ENCODE measurements around the gene KIF17.

KIF17 gene

GRCh38 chr1:20696397-20697333 is 21.1 kb downstream of the KIF17 start:
- H3K27me3 ChIP-seq (ENCODE audit: control insufficient read depth, insufficient read depth, low read length) = no peaks in the 10 kb centered on the region
- no peaks in the 10 kb centered on the region for H3K9me3 ChIP-seq (ENCODE audit: control insufficient read depth, low read depth, low read length)
- peak overlapping the region; percentile 74 for H3K4me3 ChIP-seq (ENCODE audit: low read length)
- no peaks in the 10 kb centered on the region for H3K36me3 ChIP-seq (ENCODE audit: control insufficient read depth, low read depth, low read length)
- H3K27ac ChIP-seq (ENCODE audit: low read length) = no peak overlapping the region
- no peaks in the 10 kb centered on the region for H3K4me1 ChIP-seq (ENCODE audit: control insufficient read depth, low read depth, low read length)
- peak overlapping the region; percentile 49 for H3K9ac ChIP-seq (ENCODE audit: low read length)

DNA sequence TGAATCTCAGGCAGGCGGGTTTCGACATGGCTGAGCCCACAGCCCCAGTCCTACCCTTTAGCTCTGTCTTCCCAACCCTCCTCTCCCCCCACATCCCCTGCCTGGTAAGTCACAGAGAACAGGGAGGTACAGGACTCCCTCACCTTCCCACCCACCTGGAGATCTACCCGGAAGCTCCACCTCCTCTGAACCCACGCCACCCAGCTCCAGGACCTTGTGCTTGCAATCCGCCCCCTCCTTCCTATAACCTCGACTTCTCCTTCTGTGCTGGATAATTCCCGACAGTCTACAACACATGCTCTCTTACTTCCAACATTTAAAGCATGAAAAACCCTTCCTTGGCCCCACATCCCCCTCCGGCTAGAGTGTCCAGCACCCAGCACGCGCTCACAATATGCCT is 22.3 kb downstream of the KIF17 start:
- H3K36me3 ChIP-seq (ENCODE audit: control insufficient read depth, low read depth, low read length) = no peaks in the 10 kb centered on the region
- H3K9ac ChIP-seq (ENCODE audit: low read length) = no peak overlapping the region

DNA sequence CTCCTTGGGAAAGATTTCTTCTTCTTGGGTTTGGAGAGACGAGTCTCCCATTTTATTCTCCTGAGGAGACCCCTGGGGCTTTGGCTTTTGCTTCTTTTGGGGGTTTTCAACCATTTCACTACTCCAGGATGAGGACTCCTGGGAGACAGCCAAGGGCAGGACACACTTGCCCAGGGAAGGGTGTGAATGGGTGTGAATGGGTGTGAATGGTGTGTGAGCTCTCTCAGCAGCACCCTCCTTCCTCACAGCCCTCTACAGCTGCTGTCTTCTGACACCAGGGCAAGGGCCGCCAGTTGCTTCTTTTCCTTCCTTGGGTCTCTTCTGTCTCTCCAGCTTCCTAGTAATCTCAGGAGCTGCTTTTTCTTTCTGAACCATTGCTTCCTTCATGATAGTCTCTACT is 24.2 kb downstream of the KIF17 start:
- Histone ChIP-seq H3K4me3 (ENCODE audit: low read length) (no peak overlapping the region), H3K9ac (ENCODE audit: low read length) (no peak overlapping the region), H3K27me3 (ENCODE audit: control insufficient read depth, insufficient read depth, low read length) (no peaks in the 10 kb centered on the region), H3K27ac (ENCODE audit: low read length) (no peak overlapping the region), H3K36me3 (ENCODE audit: control insufficient read depth, low read depth, low read length) (peaks cover 3% of the 10 kb centered on the region), H3K9me3 (ENCODE audit: control insufficient read depth, low read depth, low read length) (no peaks in the 10 kb centered on the region), H3K4me1 (ENCODE audit: control insufficient read depth, low read depth, low read length) (no peaks in the 10 kb centered on the region)

More for the DNA sequence above, 22.3 kb downstream of the KIF17 start:
- no peak overlapping the region for H3K4me3 ChIP-seq (ENCODE audit: low read length)
- no peaks in the 10 kb centered on the region for H3K27me3 ChIP-seq (ENCODE audit: control insufficient read depth, insufficient read depth, low read length)
- no peaks in the 10 kb centered on the region for H3K9me3 ChIP-seq (ENCODE audit: control insufficient read depth, low read depth, low read length)
- H3K4me1 ChIP-seq (ENCODE audit: control insufficient read depth, low read depth, low read length) = no peaks in the 10 kb centered on the region
- no peak overlapping the region for H3K27ac ChIP-seq (ENCODE audit: low read length)

DNA sequence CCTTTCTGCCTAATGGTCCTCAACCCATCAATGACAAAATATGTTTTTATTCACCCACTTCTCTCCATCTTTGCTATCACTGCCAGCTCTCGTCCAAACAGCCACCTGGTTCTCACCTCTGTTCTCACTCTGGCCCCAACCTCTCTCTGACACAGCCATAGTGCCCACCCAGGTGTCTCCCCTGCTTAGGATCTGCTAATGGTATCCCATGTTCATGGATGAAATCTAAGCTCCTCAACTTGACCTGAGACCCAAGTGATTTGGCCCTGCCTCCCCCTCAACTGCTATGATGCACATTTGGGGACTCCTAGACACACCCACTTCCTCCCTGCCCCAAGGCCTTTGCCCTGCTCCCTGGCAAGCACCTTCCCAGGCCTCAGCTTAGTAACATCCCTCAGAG is 25.9 kb downstream of the KIF17 start:
- no peak overlapping the region for H3K9ac ChIP-seq (ENCODE audit: low read length)

GRCh38 chr1:20689645-20690056 is 28.2 kb downstream of the KIF17 start:
- Histone ChIP-seq H3K4me3 (ENCODE audit: low read length) (no peak overlapping the region), H3K4me1 (ENCODE audit: control insufficient read depth, low read depth, low read length) (no peaks in the 10 kb centered on the region), H3K9ac (ENCODE audit: low read length) (no peak overlapping the region), H3K27ac (ENCODE audit: low read length) (no peak overlapping the region), H3K36me3 (ENCODE audit: control insufficient read depth, low read depth, low read length) (peaks cover 3% of the 10 kb centered on the region), H3K9me3 (ENCODE audit: control insufficient read depth, low read depth, low read length) (no peaks in the 10 kb centered on the region), H3K27me3 (ENCODE audit: control insufficient read depth, insufficient read depth, low read length) (no peaks in the 10 kb centered on the region)

More for the DNA sequence above, 25.9 kb downstream of the KIF17 start:
- no peak overlapping the region for H3K4me3 ChIP-seq (ENCODE audit: low read length)
- H3K27me3 ChIP-seq (ENCODE audit: control insufficient read depth, insufficient read depth, low read length) = no peaks in the 10 kb centered on the region
- no peak overlapping the region for H3K27ac ChIP-seq (ENCODE audit: low read length)
- H3K4me1 ChIP-seq (ENCODE audit: control insufficient read depth, low read depth, low read length) = no peaks in the 10 kb centered on the region
- no peaks in the 10 kb centered on the region for H3K9me3 ChIP-seq (ENCODE audit: control insufficient read depth, low read depth, low read length)
- peaks cover 3% of the 10 kb centered on the region for H3K36me3 ChIP-seq (ENCODE audit: control insufficient read depth, low read depth, low read length)

- Histone ChIP-seq H3K9ac (ENCODE audit: low read length) (no peak overlapping the region), H3K4me1 (ENCODE audit: control insufficient read depth, low read depth, low read length) (no peaks in the 10 kb centered on the region), H3K9me3 (ENCODE audit: control insufficient read depth, low read depth, low read length) (no peaks in the 10 kb centered on the region), H3K4me3 (ENCODE audit: low read length) (no peak overlapping the region), H3K36me3 (ENCODE audit: control insufficient read depth, low read depth, low read length) (peaks cover 3% of the 10 kb centered on the region), H3K27me3 (ENCODE audit: control insufficient read depth, insufficient read depth, low read length) (no peaks in the 10 kb centered on the region), H3K27ac (ENCODE audit: low read length) (no peak overlapping the region)
Measured at GRCh38 chr1:20686883-20687725, 30.7 kb downstream of the KIF17 start.

GRCh38 chr1:20685741-20686140 is 32.1 kb downstream of the KIF17 start:
- Histone ChIP-seq H3K4me3 (ENCODE audit: low read length) (no peak overlapping the region), H3K27ac (ENCODE audit: low read length) (no peak overlapping the region), H3K27me3 (ENCODE audit: control insufficient read depth, insufficient read depth, low read length) (no peaks in the 10 kb centered on the region), H3K4me1 (ENCODE audit: control insufficient read depth, low read depth, low read length) (no peaks in the 10 kb centered on the region), H3K9ac (ENCODE audit: low read length) (no peak overlapping the region), H3K9me3 (ENCODE audit: control insufficient read depth, low read depth, low read length) (no peaks in the 10 kb centered on the region), H3K36me3 (ENCODE audit: control insufficient read depth, low read depth, low read length) (peaks cover 3% of the 10 kb centered on the region)

DNA sequence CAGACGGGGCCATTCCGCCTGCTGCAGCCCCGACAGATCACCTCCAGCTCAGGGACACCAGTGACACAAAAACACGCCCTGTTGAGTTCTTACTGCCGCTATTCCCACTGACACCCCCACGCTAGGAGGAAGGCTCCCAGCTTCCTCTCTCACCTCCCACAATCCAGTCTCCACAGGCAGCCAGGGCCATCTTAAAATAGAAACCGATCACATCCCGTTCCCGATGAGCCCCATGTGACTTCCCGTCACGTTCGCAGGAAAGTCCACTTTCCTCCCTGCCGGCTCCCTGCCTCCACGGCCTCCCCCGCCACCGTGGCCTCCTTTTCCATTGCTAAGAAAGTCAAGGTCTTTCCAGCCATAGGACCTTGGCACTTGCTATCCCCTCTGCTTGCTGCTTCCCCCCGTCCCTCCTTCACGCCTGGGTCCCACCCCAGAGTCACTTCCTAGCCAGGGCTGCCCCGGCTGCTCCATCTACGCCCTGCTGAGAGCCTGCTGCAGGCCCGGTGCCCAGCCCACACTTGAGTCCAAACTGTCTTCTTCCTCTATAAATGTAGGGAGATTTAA is 32.6 kb downstream of the KIF17 start:
- no peak overlapping the region for H3K9ac ChIP-seq (ENCODE audit: low read length)
- H3K4me3 ChIP-seq (ENCODE audit: low read length) = no peak overlapping the region
- no peak overlapping the region for H3K27ac ChIP-seq (ENCODE audit: low read length)
- H3K27me3 ChIP-seq (ENCODE audit: control insufficient read depth, insufficient read depth, low read length) = no peaks in the 10 kb centered on the region
- no peaks in the 10 kb centered on the region for H3K9me3 ChIP-seq (ENCODE audit: control insufficient read depth, low read depth, low read length)
- peaks cover 3% of the 10 kb centered on the region for H3K36me3 ChIP-seq (ENCODE audit: control insufficient read depth, low read depth, low read length)
- H3K4me1 ChIP-seq (ENCODE audit: control insufficient read depth, low read depth, low read length) = no peaks in the 10 kb centered on the region

DNA sequence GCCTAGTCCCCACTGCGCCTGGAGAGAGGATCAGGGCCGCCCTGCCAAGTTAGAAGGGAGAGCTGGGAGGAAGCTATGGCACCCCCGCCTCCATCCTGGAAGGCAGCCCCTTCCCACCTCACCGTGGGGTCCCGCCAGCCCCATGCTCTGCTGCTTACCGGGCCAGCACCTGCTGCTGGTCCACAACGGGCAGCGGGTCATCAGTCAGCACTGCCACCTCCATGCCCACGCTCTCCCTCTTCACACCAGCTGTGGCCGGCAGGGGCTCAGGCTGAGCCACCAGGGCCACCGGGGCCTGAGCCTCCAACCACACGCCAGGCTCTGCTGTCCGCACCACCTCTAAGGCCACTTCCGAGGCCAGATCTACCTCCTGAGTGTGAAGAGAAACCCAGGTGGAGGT is 33.2 kb downstream of the KIF17 start:
- no peak overlapping the region for H3K9ac ChIP-seq (ENCODE audit: low read length)
- no peaks in the 10 kb centered on the region for H3K4me1 ChIP-seq (ENCODE audit: control insufficient read depth, low read depth, low read length)
- peaks cover 1% of the 10 kb centered on the region for H3K36me3 ChIP-seq (ENCODE audit: control insufficient read depth, low read depth, low read length)
- no peaks in the 10 kb centered on the region for H3K9me3 ChIP-seq (ENCODE audit: control insufficient read depth, low read depth, low read length)
- H3K27ac ChIP-seq (ENCODE audit: low read length) = no peak overlapping the region
- H3K4me3 ChIP-seq (ENCODE audit: low read length) = no peak overlapping the region
- no peaks in the 10 kb centered on the region for H3K27me3 ChIP-seq (ENCODE audit: control insufficient read depth, insufficient read depth, low read length)

DNA sequence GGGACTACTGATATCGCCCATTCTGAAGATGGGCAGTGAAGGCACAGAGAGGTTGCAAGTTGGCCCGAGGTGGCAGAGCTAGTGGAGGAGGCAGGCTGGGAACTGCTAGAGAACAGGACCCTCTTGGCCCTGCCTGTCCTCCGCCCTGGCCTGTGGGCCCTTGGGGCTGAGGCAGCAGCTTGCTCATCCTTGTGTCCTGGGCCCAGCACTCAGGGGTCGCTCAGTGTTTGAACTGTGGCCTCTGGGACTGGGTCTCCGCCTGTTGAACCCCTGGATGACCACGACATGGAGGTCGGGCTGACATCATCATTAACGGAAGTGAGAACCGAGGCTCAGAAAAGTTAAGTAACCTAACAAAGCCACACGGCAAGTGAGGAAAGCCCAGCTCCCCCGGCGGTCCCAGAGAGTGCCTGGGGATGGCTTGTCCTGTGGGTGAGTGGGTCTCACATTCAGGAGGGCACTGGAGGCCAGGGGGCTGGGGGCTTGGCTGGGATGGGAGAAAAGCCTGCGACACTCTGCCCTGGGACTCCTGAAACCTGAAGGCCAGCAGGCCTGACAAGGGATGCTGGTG is 33.7 kb downstream of the KIF17 start:
- Histone ChIP-seq H3K9ac (ENCODE audit: low read length) (no peak overlapping the region), H3K4me1 (ENCODE audit: control insufficient read depth, low read depth, low read length) (no peaks in the 10 kb centered on the region), H3K27ac (ENCODE audit: low read length) (no peak overlapping the region), H3K36me3 (ENCODE audit: control insufficient read depth, low read depth, low read length) (no peaks in the 10 kb centered on the region), H3K4me3 (ENCODE audit: low read length) (no peak overlapping the region), H3K9me3 (ENCODE audit: control insufficient read depth, low read depth, low read length) (no peaks in the 10 kb centered on the region), H3K27me3 (ENCODE audit: control insufficient read depth, insufficient read depth, low read length) (no peaks in the 10 kb centered on the region)

GRCh38 chr1:20683614-20684013 is 34.2 kb downstream of the KIF17 start:
- Histone ChIP-seq H3K27me3 (ENCODE audit: control insufficient read depth, insufficient read depth, low read length) (no peaks in the 10 kb centered on the region), H3K9me3 (ENCODE audit: control insufficient read depth, low read depth, low read length) (no peaks in the 10 kb centered on the region)

More at GRCh38 chr1:20683614-20684013, 34.2 kb downstream of the KIF17 start:
- no peaks in the 10 kb centered on the region for H3K4me1 ChIP-seq (ENCODE audit: control insufficient read depth, low read depth, low read length)
- no peak overlapping the region for H3K9ac ChIP-seq (ENCODE audit: low read length)
- H3K36me3 ChIP-seq (ENCODE audit: control insufficient read depth, low read depth, low read length) = no peaks in the 10 kb centered on the region
- H3K27ac ChIP-seq (ENCODE audit: low read length) = no peak overlapping the region
- no peak overlapping the region for H3K4me3 ChIP-seq (ENCODE audit: low read length)
